ENCODE results near the gene F12. TPM values are rescaled to one million over a fixed set of nuclear protein-coding genes. Genes with fewer than 3 reads are reported as not detected.

The F12 gene
- total RNA-seq, 1 donor from 2014 or later, result not detected

DNA sequence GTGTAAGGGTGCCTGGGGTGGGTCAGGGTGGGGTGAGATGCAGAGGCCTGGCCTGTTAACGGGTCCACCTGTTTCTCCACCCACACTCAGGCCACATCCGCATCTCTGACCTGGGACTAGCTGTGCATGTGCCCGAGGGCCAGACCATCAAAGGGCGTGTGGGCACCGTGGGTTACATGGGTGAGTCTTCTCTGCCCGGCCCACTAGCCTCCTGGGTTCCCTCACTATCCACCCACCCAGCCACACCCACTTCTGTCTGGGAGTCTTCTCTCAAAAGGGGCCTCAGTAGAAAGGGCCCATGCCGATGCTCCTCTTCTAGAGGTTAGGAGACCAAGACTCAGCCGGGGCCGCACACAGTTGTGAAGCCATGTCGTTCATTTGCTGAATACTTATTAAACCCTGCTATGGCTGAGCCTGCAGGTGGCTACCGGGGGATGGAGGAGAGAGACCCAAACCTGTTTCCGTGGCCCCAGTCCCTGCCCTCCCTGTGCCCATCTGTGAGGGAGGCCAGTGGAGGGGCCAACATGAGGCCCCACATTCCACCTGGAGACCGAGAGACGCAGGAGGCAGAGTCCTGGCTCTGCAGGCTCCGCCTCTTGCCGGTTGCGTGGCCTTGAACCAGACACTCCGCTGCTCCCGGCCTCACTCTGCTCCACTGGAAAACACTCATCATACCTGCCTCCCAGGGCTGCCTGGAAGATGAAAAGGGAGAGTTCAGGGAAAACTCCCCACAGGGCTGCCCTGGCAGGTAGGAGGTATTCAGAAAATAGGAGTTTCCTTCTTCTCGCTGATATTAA is 25.8 kb upstream of the F12 start:
- intact Hi-C loops (cut with micrococcal nuclease), result no loop called here
- ATAC-seq (no peak), DNase-seq (peak; percentile 23)

DNA sequence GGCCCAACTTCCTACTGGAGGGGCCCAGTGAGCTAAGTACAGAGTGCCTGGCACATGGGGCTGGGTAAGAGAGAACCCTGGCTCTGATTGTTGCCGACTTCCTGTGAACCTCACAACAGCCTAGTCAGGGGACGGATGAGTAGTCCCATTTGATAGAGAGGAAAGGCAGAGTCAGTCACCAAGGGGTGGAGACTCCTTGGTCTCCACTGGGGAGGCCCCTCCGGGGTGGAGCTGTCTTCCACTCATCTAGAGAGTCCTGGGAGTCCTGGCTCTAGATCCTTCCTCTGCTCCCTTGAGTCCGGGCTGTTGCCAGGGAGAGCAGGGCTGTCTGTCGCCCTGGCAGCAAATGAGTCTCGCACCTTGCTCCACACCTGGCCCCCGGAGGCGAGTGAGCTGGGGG is 25.1 kb upstream of the F12 start:
- DNase-seq (peak; percentile 12), ATAC-seq (no peak)
- intact Hi-C loops (cut with micrococcal nuclease), result no loop called here

DNA sequence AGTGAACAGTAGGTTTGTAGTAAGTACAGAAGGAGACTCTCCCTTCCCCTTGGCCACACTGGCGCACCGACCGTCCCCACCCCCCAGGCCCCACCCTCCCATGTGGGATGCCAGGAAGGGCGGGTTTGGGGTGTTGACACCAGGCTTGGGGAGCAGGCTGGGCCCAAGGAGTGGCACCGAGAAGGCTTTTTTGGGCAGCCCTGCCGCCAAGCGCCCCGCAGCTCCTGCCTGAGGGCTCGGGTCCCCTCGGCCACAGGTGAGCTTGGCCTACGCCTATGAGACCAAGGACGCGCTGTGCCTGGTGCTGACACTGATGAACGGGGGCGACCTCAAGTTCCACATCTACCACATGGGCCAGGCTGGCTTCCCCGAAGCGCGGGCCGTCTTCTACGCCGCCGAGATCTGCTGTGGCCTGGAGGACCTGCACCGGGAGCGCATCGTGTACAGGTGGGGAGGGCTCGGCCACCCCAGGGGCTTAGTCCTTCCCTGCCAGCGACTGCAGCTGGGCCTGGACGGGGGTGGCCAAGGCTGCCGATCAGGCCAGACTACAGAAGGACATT is 24.4 kb upstream of the F12 start:
- no peak for ATAC-seq
- peak; percentile 21 for DNase-seq
- intact Hi-C loops (cut with micrococcal nuclease), result no loop called here

DNA sequence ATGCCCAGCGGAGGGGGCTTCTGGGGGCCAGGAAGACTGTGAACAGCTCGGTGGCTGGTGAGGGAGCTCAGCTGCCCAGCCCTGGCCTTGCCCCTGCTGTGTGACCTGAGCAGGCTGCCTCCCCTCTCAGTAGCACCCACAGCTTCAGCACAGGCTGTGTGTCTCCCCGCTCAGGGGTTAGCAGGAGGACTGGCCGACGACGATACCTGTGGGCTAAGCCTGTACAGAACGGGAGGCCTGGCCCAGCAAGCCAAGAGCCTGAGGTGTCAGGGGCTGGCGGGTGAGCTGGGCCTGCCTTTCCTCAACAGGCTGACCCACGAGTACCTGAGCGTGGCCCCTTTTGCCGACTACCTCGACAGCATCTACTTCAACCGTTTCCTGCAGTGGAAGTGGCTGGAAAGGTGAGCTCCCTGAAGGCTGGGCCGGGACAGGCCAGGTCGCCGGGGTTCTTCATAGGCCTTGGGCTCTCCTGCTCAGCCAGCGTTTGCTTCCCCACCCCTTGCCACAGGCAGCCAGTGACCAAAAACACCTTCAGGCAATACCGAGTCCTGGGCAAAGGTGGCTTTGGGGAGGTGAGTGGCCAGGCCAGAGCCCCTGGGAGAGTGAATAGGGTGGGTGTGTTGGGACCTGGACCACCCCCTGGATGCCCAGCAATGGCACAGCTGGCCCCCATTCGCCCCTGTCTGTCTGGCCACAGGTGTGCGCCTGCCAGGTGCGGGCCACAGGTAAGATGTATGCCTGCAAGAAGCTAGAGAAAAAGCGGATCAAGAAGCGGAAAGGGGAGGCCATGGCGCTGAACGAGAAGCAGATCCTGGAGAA is 23.7 kb upstream of the F12 start:
- intact Hi-C loops (cut with micrococcal nuclease), result no loop called here
- peak; percentile 15 for DNase-seq
- ATAC-seq, result no peak

DNA sequence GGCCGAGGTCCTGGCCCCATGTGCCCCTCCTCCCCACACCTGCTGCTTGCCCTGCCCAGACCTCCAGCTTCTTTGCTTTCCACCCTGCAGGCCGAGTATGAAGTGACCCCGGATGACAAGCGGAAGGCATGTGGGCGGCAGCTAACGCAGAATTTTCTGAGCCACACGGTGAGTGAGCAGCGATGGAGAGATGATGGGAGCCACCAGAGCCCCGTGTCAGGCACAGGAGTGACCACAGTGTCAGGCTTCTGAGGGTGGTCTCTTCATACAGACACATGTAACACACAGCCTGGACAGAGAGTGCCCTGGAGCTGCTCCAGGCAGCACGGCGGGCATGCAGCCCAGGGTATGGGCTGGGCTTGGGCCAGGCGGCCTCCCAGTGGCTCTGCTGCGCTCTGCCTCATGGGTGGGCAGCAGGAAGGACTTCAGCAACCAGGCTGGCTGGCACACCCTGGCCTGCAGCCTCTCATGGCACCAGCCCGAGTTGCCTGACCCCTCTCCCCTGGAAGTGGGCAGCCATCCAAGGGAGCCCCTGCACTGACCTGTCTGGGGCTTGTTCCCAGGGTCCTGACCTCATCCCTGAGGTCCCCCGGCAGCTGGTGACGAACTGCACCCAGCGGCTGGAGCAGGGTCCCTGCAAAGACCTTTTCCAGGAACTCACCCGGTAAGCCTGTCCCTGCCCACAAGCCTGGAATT is 22.9 kb upstream of the F12 start:
- ATAC-seq, result peak; percentile 88
- intact Hi-C loops (cut with micrococcal nuclease), result no loop called here
- DNase-seq, result peak; percentile 82

DNA sequence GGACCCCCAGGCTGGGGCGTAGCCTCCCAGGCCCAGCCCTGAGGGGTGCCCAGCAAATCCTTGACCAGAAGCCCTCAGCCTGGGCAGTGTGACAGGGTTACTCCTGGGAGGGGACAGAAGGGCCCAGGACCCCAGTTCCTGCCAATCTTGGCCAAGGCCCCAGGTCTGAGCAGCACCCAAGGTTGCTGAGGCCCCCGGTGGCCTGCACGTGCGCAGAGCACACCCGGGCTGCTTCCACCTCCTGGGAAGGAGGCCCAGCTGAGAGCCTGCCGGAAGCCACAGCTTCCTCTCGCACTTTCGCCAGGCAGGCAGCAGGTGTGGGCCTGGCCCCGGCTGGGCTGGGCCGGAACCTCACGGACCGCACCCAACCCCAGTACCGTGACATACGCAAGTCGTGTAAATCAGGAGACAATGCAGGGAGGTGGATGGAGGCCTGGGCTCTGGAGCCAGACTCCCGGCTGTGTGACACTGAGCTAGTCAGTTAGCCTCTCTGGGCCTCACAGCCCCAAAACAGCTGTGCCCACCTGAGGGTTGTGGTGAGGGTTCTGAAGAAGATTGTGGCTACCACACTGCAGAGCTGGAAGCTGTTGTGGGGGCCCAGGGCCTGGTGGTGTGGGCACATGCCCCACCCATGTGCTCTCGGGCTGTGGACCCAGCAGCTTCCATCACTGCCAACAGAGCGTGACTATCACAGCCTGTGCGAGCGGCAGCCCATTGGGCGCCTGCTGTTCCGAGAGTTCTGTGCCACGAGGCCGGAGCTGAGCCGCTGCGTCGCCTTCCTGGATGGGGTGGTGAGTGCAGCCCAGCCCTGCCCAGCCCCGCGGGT is 22.2 kb upstream of the F12 start:
- intact Hi-C loops (cut with micrococcal nuclease), result no loop called here
- DNase-seq (peak; percentile 64), ATAC-seq (peak; percentile 8)

DNA sequence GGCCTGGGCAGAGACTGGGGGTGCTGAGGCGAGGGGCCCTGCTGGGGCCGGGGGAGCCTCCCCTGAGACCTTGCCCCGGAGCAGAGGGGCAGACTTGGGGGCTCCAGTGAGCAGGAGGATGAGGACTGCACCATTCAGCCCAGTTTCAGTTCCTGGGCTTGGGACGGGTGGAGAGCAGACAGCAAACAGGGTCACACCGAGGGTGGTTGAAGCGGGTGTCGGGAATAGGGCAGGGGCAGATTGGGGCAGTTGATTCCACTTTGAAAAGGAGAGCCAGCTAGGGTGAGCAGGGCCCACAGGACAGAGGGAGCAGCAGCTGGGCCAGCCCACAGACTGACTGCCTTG is 21.6 kb upstream of the F12 start:
- DNase-seq, result no peak
- intact Hi-C loops (cut with micrococcal nuclease), result no loop called here
- no peak for ATAC-seq

DNA sequence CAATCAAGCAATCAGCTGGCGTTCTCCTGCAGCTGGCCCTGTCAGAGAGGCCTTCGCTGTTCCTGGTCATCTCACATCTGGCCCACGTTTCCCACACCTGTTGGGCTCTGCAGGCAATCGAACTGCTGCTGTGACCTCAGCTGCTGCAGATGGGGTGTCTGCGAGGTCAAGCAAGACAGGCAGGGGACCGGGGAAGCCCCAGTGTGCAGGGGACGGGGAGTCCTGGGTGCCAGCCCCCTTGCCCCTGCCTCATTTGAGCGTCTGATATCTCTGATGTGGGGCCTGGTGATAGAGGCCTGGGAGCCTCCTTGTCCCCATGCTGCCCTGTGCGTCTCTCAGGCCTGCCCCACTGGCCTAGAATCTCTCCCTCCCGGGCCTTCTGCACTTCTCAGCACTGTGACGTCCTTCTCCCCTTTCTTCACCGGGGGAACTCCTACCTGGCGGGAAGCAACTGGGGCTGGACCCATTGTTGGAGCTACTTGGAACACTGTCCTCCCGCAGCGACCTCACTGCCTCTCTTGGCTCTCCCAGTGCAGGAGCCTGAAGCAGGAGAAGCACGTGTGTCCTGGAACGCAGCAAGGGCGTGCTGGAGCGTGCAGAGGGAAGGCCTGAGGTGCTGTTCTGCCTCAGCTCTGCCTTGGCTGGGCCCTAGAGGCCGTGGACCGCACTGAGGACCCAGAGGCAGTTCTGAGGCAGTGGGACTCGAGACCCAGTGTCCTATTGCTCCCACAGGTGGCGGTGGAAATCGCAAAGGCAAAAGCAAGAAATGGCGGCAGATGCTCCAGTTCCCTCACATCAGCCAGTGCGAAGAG is 21.0 kb upstream of the F12 start:
- DNase-seq (no peak), ATAC-seq (no peak)
- intact Hi-C loops (cut with micrococcal nuclease), result no loop called here

DNA sequence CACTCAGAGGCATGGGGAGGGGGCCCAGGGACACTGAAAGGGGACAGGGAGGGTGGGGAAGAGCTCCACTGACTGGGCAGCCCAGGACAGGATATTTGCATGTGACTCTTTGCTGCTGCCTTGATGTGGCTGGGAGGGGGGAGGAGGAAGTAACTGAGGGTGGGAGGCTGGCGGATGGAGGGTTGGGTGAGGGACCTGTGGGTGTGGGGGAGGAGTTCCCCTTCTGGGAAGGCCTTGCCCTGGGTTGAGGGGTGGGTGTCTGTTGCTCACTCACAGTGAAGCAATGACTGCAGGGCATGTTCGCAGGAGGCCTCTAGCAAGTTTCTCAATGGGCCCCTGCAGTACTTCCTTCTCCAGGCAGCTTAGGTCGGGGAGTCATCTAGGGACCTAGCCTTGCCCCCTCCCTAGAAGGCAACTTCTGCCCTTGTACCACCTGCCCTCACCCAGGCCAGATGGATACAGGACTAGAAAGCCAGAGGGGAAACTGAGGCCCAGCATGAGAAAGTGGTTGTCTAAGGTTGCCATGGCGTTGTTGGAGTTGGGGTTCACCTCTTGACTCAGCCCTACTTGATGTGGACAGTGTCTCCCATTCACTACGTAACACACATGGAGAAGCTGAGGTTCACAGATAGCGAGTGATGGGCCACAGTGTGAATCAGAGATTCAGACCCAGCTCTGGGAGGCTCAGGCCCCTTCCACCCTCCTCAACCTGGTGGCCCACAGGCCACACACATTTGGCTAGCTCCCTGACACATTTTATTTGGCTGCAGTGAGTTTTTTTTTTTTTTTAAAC is 20.1 kb upstream of the F12 start:
- DNase-seq (peak; percentile 61), ATAC-seq (no peak)
- intact Hi-C loops (cut with micrococcal nuclease), result no loop called here

DNA sequence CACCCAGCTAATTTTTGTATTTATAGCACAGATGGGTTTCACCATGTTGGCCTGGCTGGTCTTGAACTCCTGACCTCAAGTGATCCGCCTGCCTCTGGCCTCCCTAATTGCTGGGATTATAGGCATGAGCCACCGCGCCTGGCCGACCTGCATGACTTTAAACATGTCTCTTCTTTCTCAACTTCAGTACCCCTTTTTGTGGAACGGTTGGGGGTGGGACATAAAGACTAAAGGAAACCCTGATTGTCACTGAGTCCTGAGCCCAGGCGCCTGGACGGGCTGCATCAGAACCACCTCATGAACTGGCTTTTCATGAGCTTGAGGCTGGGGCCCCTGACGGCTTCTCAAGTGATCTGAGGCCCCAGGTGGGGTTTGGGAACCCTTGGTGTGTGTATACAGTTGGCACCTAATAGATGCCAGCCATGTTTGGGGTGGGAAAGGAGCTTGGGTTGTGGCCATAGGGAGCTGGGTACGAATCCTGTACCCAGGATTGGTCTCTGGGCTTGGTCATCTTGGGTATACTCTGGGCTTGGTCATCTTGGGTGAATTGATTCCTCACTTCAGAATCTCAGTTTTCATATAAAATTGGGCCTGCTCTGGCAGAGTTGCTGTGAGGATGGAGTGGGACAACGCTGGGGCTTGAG is 19.3 kb upstream of the F12 start:
- intact Hi-C loops (cut with micrococcal nuclease), result no loop called here
- ATAC-seq (no peak), DNase-seq (no peak)

DNA sequence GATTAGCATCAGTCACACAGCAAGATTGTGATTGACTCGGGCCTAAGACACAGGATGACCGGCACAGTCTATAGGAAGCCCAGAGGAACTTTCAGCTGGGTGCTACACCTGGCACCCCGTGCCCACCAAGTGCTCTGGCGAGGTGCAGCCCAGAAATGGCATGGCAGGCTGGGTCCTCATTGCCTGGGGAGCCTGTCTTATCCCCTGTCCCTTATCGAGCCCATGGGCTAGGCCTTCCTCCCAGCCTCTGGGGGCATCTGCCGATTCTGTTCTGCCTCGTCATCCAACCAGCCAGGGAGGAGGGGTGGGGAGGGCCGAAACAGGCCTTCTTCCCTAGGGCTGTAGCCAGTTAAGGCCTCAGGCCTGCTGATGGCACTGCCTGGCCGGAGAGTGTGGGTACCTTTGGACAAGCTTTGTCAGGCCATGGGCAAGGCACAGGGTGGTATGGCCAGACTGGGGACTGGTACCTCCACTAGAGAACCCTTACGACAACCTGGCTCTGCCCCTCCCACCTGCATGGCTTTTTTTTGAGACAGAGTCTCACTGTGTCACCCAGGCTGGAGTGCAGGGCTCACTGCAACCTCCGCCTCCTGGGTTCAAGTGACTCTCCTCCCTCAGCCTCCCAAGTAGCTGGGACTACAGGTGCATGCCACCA is 18.7 kb upstream of the F12 start:
- DNase-seq, result no peak
- no peak for ATAC-seq
- intact Hi-C loops (cut with micrococcal nuclease), result no loop called here

DNA sequence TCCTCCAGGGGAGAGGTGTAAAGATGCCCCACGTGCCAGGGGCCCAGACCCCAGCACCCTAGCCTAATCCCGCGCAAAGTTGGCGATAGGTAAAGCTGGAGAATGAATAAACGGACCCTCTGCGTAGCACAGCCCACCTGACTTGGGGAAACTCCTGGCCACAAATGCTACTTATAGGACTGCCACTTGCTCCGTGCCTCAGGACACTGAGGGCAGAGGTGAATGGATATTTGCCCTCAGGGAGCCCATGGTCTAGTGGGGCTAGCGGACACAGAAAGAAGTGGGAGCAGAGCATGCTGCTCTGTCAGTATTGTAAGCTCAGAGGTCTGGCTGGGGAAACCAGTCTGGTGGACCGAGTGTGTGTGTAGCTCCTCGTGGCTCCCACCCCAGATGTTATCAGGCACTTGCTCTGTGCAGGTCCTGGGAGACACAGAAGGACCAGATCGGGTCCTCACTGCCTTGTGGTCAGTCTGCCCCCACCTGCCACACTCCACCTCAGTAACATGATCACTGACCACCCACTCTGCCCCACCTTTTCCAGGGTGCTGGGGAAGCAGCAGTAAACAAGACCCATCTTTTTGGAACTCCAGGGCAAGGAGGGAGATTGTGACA is 18.0 kb upstream of the F12 start:
- intact Hi-C loops (cut with micrococcal nuclease), result no loop called here
- ATAC-seq (no peak), DNase-seq (no peak)

DNA sequence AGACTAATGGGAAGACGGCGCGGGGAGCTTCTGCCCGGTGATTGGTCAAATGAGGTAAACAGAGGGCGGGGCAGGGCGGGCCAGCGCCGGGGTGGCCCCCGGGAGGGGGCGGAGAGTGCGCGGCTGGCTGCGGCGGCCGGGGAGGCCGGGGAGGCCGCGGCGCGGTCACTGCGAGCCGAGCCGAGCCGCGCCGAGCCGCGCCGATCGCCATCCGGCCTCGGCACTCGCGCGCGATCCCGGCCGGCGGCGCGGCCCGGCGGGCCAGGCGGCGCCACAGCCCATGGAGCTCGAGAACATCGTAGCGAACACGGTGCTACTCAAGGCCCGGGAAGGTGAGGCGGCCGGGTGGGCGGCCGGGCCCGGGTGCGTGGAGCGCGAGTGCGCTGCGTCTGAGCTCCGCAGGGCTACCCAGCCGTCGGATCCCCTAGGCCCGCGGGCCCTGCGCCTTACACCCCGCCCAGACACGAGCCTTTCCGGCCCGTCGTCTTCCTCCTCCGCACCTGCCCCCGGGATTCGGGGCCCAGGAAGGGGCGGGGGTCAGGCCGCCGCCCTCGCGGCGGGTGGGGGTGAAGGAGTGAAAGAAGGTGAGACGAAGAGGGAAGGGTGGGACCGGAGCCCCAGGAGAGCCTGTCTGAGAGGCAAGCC is 17.3 kb upstream of the F12 start, which contains the start of gene GRK6:
TSS of gene GRK6 (plus strand) at position 111 of the 645 bp plus-strand sequence. CDS start at position 281, 170 bp downstream.
- intact Hi-C loops (cut with micrococcal nuclease), result no loop called here
- no peak for ATAC-seq
- no peak for DNase-seq

DNA sequence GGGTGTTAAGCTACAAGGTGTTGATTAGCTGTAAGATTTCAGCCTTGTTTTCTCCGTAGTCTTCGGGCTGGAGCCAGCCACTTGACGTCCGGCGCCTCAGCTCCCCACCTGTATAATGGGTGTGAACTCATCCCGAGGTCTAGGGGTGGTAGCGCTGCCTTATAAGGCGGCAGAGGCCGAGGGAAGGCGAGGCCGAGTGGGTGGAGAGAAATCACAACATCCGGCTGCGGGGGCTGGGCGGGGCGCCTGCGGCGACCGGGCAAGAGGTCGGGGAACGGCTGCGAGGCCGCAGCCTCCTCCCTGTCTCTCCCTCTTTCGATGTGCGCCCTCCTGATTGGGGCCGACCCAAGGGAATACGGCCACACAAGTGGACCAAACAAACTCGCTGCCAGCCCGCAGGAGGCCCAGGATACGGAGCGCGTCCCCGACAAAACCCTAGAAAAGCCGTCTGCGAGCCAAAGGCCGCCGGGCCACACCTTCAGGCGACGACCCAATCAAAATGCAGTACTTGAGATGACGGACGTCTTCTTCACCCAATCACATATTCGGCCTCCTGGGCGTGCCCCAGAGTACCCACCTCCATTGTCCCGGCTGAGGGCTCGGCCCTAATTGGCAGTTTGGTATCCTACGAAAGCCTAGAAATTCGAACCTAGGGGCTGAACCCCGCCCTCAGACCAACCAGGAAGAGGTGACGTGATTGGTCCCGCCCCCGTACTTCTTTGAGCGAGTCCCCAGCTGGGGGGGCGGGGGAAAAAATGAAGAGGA is 16.6 kb upstream of the F12 start:
- ATAC-seq, result peak; percentile 96
- DNase-seq, result peak; percentile 99
- intact Hi-C loops (cut with micrococcal nuclease), result no loop called here

Measured in left ventricle myocardium superior (tissue), 1 donor.